OCI-LY7 (cell line): Measurements from ENCODE around the gene TSPAN17. TPM values are rescaled to one million over a fixed set of nuclear protein-coding genes. Genes with fewer than 3 reads are reported as not detected.

Source experiments
- BruUV-seq: library from RNA; stranded (reverse); fragments of 400-500 nt; replicated peaks from 2 replicates; lab custom pipeline; 2021; lab: Mats Ljungman, UMichigan
- CTCF ChIA-PET: fragments of 300-600 bp; sonication (Branson Sonifier 250); formaldehyde crosslinking; loops from one replicate; lab custom pipeline; 2022; ENCODE audit warnings: antibody characterized with exemption; ENCODE audit not compliant: unreplicated experiment; lab: Charles Lee
- POLR2A ChIA-PET: fragments of 300-600 bp; sonication (Branson Sonifier 250); formaldehyde crosslinking; loops from one replicate; lab custom pipeline; 2022; ENCODE audit warnings: antibody characterized with exemption; lab: Charles Lee
- DNase-seq: peaks from one replicate; pipeline ENCODE4 v3.0.0-alpha.2; 2015; ENCODE audit warnings: low spot score
- H2AFZ ChIP-seq: fragments of 200-600 bp; sonication (generic), shearing (Covaris generic); 2 replicates; pipeline ENCODE4 v1.6.1; 2014; ENCODE audit warnings: mild to moderate bottlenecking, antibody characterized with exemption, low read length, moderate library complexity
- H3K27ac ChIP-seq: fragments of 200-600 bp; sonication (generic); 2 replicates; pipeline ENCODE4 v1.5.1; 2014; ENCODE audit warnings: mixed run types, low read depth, mild to moderate bottlenecking, moderate library complexity, low read length, inconsistent platforms; ENCODE audit not compliant: poor library complexity, severe bottlenecking
- H3K36me3 ChIP-seq: fragments of 200-600 bp; sonication (generic); 2 replicates; pipeline ENCODE4 v1.6.1; 2014; ENCODE audit warnings: mild to moderate bottlenecking, antibody characterized with exemption, low read length, moderate library complexity, mixed read lengths; ENCODE audit not compliant: insufficient read depth
- H3K4me1 ChIP-seq: fragments of 200-600 bp; sonication (generic); 2 replicates; pipeline ENCODE4 v1.5.1; 2014; ENCODE audit warnings: mild to moderate bottlenecking, low read length; ENCODE audit not compliant: insufficient read depth, poor library complexity, severe bottlenecking
- H3K4me2 ChIP-seq: fragments of 200-600 bp; sonication (generic); 2 replicates; pipeline ENCODE4 v1.6.1; 2014; ENCODE audit warnings: mild to moderate bottlenecking, low read length
- H3K4me3 ChIP-seq: fragments of 200-600 bp; sonication (generic); 2 replicates; pipeline ENCODE4 v1.5.1; 2014; ENCODE audit warnings: mild to moderate bottlenecking, low read depth, low read length; ENCODE audit not compliant: poor library complexity, severe bottlenecking
- H3K79me2 ChIP-seq: fragments of 200-600 bp; sonication (generic); 2 replicates; pipeline ENCODE4 v1.6.1; 2016; ENCODE audit warnings: low read depth, mild to moderate bottlenecking, low read length, moderate library complexity, mixed read lengths; ENCODE audit not compliant: insufficient read depth
- H3K9me2 ChIP-seq: fragments of 200-600 bp; sonication (generic); 2 replicates; pipeline ENCODE4 v1.6.1; 2016; ENCODE audit warnings: mild to moderate bottlenecking, low read length, mixed read lengths; ENCODE audit not compliant: insufficient read depth
- H3K9me3 ChIP-seq: fragments of 200-600 bp; sonication (generic); 2 replicates; pipeline ENCODE4 v1.6.1; 2014; ENCODE audit warnings: mild to moderate bottlenecking, mixed run types, low read length, mixed read lengths
- H4K20me1 ChIP-seq: fragments of 200-600 bp; sonication (generic); 2 replicates; pipeline ENCODE4 v1.6.1; 2014; ENCODE audit warnings: mild to moderate bottlenecking, antibody characterized with exemption, low read length, moderate library complexity, mixed read lengths; ENCODE audit not compliant: insufficient read depth
- CTCF ChIP-seq: fragments of 200-600 bp; sonication (generic); conservative IDR thresholded peaks from 2 replicates; pipeline ENCODE4 v1.5.1; 2014; ENCODE audit warnings: mild to moderate bottlenecking, antibody characterized with exemption, low read length, moderate library complexity, mixed read lengths
- EZH2phosphoT487 ChIP-seq: fragments of 200-600 bp; sonication (generic); IDR thresholded peaks from 2 replicates; pipeline ENCODE4 v1.6.1; 2018; ENCODE audit warnings: low read depth, borderline replicate concordance, mild to moderate bottlenecking, mixed run types, antibody characterized with exemption, low read length, moderate library complexity, mixed read lengths
- intact Hi-C: fragments of 100-400 bp; cut with micrococcal nuclease; formaldehyde crosslinking; loops from one replicate; pipeline ENCODE4 v1.10.0; 2022; ENCODE audit not compliant: unreplicated experiment
- total RNA-seq, 2 experiments: library from RNA; depleted of rRNA in 1 of 2; stranded (reverse); fragments of >200 nt in 1 of 2; shearing (Covaris generic) in 1 of 2; gene quantifications; 2 replicates each; pipeline ENCODE4 v1.2.3, GENCODE V29; 2014 to 2022

TSPAN17 gene
- total RNA-seq, 2 experiments from 2014 or later = 9.3 to 23.3 TPM

DNA sequence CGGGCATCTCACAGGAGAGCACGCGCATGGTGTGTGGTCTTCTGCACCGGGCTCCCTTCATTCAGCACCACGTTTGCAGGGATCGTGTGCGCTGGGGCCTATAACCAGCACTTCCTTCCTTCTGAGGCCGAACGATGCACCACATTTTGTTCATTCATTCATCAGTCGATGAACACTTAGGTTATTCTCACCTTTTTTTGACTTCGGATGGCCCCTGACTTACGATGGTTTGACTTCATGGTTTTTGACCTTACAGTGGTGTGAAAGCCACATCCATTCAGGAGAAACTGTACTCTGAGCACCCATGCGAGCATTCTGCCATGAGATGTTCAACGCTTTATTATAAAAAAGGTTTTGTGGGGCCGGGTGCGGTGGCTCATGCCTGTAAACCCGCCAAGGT, 27.5 kb downstream of the TSPAN17 start:
- H3K4me2 ChIP-seq = no peak overlapping the region
- H3K4me1 ChIP-seq = no peaks in the 10 kb centered on the region
- DNase-seq = no peak
- intact Hi-C loops = no loop called here
- H3K9me3 ChIP-seq = no peaks in the 10 kb centered on the region
- CTCF ChIA-PET = no interaction called here
- no peaks in the 10 kb centered on the region for H4K20me1 ChIP-seq
- TF ChIP-seq CTCF = no peak
- TF ChIP-seq EZH2phosphoT487 = no peak
- POLR2A ChIA-PET = no interaction called here
- no peak overlapping the region for H2AFZ ChIP-seq
- no TSS peak for BruUV-seq
- H3K27ac ChIP-seq = no peak overlapping the region
- H3K4me3 ChIP-seq = no peak overlapping the region
- no peaks in the 10 kb centered on the region for H3K36me3 ChIP-seq
- H3K79me2 ChIP-seq = no peaks in the 10 kb centered on the region
- H3K9me2 ChIP-seq = no peaks in the 10 kb centered on the region

DNA sequence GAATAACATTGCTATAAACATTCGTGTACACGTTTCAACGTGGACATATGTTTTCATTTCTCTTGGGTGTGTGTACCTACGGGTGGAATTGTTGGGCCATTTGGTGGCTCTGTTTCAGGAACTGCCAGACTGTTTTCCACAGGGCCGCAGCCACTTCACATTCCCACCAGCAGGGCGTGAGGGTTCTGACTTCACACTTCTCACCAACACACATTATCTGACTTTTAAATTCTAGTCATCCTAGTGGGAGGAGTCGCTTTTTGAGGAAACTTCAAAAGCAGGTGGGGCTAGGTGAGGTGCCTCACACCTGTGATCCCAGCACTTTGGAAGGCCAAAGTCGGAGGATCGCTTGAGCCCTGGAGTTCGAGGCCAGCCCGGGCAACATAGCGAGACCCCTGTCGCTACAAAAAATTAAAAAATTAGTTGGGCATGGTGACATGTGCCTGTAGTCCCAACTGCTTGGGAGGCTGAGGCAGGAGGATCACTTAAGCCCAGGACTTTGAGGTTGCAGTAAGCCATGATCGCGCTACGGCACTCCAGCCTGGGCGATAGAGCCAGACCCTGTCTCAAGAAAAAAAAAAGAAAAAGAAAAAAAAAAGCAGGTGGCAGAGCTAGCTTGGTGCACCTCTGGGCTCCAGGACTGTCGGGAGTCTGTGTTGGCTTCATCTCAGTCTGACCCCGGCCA, 28.5 kb downstream of the TSPAN17 start:
- ChIA-PET POLR2A (no interaction called here), CTCF (no interaction called here)
- no peaks in the 10 kb centered on the region for H3K9me2 ChIP-seq
- TF ChIP-seq EZH2phosphoT487 (no peak), CTCF (peak; percentile 52)
- no peaks in the 10 kb centered on the region for H3K4me1 ChIP-seq
- no peak overlapping the region for H2AFZ ChIP-seq
- H3K9me3 ChIP-seq = no peaks in the 10 kb centered on the region
- H3K36me3 ChIP-seq = no peaks in the 10 kb centered on the region
- BruUV-seq = no TSS peak
- no peaks in the 10 kb centered on the region for H3K79me2 ChIP-seq
- no peak overlapping the region for H3K4me2 ChIP-seq
- no peak overlapping the region for H3K4me3 ChIP-seq
- intact Hi-C loops = no loop called here
- no peak for DNase-seq
- H4K20me1 ChIP-seq = no peaks in the 10 kb centered on the region
- no peak overlapping the region for H3K27ac ChIP-seq

GRCh38 chr5:176676361-176676824, 29.1 kb downstream of the TSPAN17 start:
- no peak overlapping the region for H3K27ac ChIP-seq
- POLR2A ChIA-PET = no interaction called here
- CTCF ChIA-PET = no interaction called here

More at GRCh38 chr5:176676361-176676824, 29.1 kb downstream of the TSPAN17 start:
- intact Hi-C loops = no loop called here
- H3K36me3 ChIP-seq = no peaks in the 10 kb centered on the region
- no peak overlapping the region for H3K4me3 ChIP-seq
- no peak overlapping the region for H2AFZ ChIP-seq
- H3K4me1 ChIP-seq = no peaks in the 10 kb centered on the region
- H3K9me2 ChIP-seq = no peaks in the 10 kb centered on the region
- H3K9me3 ChIP-seq = no peaks in the 10 kb centered on the region
- peak; percentile 16 for DNase-seq
- TF ChIP-seq CTCF = no peak
- no peak overlapping the region for H3K4me2 ChIP-seq
- H3K79me2 ChIP-seq = no peaks in the 10 kb centered on the region
- no TSS peak for BruUV-seq
- H4K20me1 ChIP-seq = no peaks in the 10 kb centered on the region
